ENCODE measurements around the gene USP49. TPM values are rescaled to one million over a fixed set of nuclear protein-coding genes. Genes with fewer than 3 reads are reported as not detected.

USP49 gene
- total and polyA plus RNA-seq, 2 of the 13 experiments (the other 11 are each of a cell fraction or from before 2014, with no cell fraction given): 2.9 to 4.3 TPM

- TF ChIP-seq ZBTB25 (CRISPR knock-in tag; IDR thresholded peaks at IDR 0.05) (no peak), SP4 (CRISPR knock-in tag; IDR thresholded peaks at IDR 0.05) (peak; percentile 20; the same call in 1 of the 2 replicates), ZNF782 (CRISPR knock-in tag; IDR thresholded peaks at IDR 0.05; ENCODE audit: borderline replicate concordance) (no peak), ZNF143 (CRISPR knock-in tag; IDR thresholded peaks at IDR 0.05) (no peak), SNRNP70 (IDR thresholded peaks at IDR 0.05; ENCODE audit: low read depth, low read length) (no peak), CREB1 (IDR thresholded peaks at IDR 0.05) (no peak), CREB1 (CRISPR knock-in tag; IDR thresholded peaks at IDR 0.05) (no peak), HOXA7 (CRISPR knock-in tag; IDR thresholded peaks at IDR 0.05) (no peak), ZNF253 (CRISPR knock-in tag; IDR thresholded peaks at IDR 0.05; ENCODE audit: borderline replicate concordance) (no peak), ZSCAN30 (CRISPR knock-in tag; IDR thresholded peaks at IDR 0.05) (no peak), ZNF296 (CRISPR knock-in tag; conservative IDR thresholded peaks at IDR 0.05) (no peak), ZNF572 (CRISPR knock-in tag; IDR thresholded peaks at IDR 0.05) (no peak), PBX3 (CRISPR knock-in tag; IDR thresholded peaks at IDR 0.05; ENCODE audit: borderline replicate concordance) (no peak), SIX1 (CRISPR knock-in tag; IDR thresholded peaks at IDR 0.05; ENCODE audit: borderline replicate concordance) (no peak), NR2F2 (IDR thresholded peaks at IDR 0.05; ENCODE audit: borderline replicate concordance, low read depth) (no peak), KLF13 (CRISPR knock-in tag; IDR thresholded peaks at IDR 0.05) (no peak), BATF2 (CRISPR knock-in tag; IDR thresholded peaks at IDR 0.05) (no peak; the same call in 1 of the 2 replicates), BCL3 (CRISPR knock-in tag; IDR thresholded peaks at IDR 0.05) (no peak), KDM3A (CRISPR knock-in tag; IDR thresholded peaks at IDR 0.05; ENCODE audit: low read depth) (no peak), ZNF773 (CRISPR knock-in tag; IDR thresholded peaks at IDR 0.05; ENCODE audit: borderline replicate concordance) (no peak), MIXL1 (CRISPR knock-in tag; IDR thresholded peaks at IDR 0.05) (no peak), RFXAP (CRISPR knock-in tag; IDR thresholded peaks at IDR 0.05; ENCODE audit: borderline replicate concordance) (no peak), FLYWCH1 (CRISPR knock-in tag; IDR thresholded peaks at IDR 0.05) (no peak), MTERF4 (CRISPR knock-in tag; IDR thresholded peaks at IDR 0.05) (peak; percentile 50; the same call in 1 of the 2 replicates), TP53 (CRISPR knock-in tag; conservative IDR thresholded peaks at IDR 0.05) (no peak)
- TF ChIP-seq, protein P1, sequence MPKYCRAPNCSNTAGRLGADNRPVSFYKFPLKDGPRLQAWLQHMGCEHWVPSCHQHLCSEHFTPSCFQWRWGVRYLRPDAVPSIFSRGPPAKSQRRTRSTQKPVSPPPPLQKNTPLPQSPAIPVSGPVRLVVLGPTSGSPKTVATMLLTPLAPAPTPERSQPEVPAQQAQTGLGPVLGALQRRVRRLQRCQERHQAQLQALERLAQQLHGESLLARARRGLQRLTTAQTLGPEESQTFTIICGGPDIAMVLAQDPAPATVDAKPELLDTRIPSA (CRISPR knock-in tag; IDR thresholded peaks at IDR 0.05; ENCODE audit: borderline replicate concordance): 0 out of 2 replicates have a peak, but pooled peaks have one; percentile 32
These were observed 114.4 kb downstream of the USP49 start, which contains the start of gene PRICKLE4 (continued) for GRCh38 chr6:41780551-41781365.
